HG03342 (cell line): ENCODE results near the gene KLK13.

Experiments used
- ATAC-seq: cut with Tn5 transposase; IDR thresholded peaks from one replicate; pipeline ENCODE4 v1.9.1; 2021; ENCODE audit warnings: mild to moderate bottlenecking, moderate library complexity; ENCODE audit not compliant: unreplicated experiment

The KLK13 gene

DNA sequence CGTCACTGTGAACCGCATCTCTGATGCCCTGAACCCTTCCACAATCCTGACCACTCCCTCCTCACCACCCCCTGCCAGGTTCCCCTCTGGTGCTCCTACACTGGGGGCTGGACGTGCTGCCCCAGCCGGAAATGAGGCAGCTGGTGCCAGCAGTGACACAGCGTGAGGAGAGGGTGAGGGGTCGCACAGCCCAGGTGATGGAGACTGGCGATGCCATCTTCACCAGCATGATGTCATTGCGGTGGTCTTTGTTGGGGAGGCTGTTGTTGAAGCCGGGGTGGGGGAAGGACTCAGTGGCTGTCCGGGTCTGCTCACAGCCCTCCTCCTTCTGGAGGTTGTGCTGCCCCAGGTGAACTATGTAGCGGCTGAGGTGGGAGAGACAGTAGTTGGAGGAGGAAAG lies 40.9 kb downstream of the KLK13 start:
- no peak for ATAC-seq

DNA sequence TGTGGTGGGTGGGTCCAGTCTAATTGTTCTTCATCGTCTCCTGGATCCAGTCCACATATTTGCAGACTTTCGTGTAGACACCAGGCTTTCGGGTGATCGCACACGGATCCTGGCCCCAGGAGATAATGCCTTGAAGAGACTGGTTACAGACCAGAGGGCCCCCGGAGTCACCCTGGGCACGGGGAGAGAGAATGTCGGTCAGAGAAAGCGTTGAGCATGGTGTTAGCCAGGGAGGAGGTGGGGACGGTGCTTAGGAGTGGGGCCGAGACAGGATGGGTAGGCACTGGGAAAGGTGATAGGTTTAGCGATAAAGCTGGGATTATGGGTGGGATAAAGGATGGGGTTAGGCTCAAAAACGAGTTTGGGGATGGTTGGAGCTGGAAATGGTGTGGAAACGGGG lies 42.4 kb downstream of the KLK13 start:
- no peak for ATAC-seq

DNA sequence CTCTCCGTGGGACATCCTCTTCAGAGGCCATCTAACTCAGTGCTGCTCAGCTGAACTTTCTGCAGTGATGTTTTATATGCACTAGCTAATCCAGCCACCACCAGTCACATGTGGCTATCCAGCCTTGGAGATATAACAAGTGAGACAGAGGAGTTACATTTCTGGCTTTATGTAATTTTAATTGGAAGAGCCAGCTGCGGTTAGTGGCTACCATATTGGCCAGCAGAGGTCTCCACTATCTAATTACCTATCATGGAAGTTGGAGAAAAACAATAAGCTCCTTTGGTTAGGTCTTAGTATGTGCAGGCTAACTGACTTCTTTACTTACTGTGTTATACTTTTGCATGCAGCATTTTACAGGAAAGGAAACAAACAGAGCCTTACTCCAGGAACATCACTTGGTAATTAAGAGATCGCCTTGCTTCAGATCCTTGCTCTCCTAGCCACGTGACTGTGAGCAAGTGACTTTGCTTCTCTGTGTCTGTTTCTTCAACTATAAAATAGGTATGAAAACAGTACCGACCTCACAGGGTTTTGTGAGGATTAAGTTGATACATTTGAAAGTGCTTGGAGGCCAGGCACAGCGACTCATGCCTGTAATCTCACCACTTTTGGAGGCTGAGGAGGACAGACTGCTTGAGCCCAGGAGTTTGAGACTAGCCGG lies 43.8 kb downstream of the KLK13 start:
- no peak for ATAC-seq

DNA sequence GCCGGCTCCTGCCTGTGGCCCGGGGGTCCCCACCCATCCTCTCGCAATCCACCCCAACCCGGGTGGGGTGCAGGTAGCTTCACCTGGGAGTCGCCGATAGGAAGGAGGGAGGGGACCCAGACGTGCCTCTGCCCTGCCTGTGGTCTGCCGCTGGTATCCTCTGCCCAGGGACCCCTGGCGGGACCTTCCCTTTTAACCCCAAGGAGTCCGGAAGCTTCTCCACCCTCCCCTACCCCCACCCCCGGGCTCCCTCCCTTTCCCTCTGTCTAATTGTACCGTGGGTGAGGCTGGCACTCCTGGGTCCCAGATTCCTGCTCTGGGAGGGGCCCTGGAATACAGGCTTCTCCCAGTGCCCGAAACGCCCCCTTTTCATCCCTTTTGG lies 45.4 kb downstream of the KLK13 start, which contains the start of gene KLK10:
KLK10 (minus strand) TSS at position 166 of the 382 bp plus-strand sequence. CDS start 579 bp downstream, outside the sequence.
- no peak for ATAC-seq

DNA sequence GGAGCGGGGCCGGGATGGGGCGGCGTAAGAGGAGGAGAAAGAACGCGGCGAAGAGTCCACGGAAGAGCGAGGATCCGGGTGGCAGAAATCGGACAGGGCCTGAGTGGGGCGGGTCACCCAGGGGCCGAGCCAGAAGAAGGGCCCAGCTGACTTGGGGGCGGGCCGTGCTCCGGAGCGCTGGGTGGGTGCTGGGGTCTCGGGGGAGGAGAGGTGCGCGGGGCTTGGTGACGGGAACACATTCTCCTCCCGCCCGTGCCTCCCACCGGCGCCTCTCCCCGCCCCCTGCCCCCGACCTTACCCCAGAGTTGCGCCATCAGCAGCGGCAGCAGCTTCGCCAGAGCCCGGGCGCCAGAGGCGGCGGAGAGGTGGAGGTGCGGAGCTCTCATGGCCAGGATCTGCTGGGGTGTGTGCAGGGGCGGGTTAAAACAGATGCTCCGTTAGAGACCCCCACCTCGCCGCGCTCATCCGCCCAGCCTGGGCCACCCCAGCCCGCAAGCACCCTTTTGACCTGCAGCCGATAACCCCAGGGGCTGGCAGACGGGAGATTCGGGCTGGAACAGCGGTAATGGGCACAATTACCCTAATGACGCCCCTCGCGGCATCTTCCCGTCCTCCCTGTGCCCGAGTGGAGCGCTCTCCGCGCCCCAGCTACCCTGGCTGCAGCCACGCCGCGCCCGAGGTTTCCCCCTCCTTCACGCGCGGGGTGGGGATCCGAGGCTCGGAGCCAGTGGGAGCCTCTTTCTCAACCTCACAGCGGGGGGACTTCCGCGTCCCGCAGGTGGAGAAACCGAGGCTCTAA lies 45.9 kb downstream of the KLK13 start:
- ATAC-seq, result no peak

DNA sequence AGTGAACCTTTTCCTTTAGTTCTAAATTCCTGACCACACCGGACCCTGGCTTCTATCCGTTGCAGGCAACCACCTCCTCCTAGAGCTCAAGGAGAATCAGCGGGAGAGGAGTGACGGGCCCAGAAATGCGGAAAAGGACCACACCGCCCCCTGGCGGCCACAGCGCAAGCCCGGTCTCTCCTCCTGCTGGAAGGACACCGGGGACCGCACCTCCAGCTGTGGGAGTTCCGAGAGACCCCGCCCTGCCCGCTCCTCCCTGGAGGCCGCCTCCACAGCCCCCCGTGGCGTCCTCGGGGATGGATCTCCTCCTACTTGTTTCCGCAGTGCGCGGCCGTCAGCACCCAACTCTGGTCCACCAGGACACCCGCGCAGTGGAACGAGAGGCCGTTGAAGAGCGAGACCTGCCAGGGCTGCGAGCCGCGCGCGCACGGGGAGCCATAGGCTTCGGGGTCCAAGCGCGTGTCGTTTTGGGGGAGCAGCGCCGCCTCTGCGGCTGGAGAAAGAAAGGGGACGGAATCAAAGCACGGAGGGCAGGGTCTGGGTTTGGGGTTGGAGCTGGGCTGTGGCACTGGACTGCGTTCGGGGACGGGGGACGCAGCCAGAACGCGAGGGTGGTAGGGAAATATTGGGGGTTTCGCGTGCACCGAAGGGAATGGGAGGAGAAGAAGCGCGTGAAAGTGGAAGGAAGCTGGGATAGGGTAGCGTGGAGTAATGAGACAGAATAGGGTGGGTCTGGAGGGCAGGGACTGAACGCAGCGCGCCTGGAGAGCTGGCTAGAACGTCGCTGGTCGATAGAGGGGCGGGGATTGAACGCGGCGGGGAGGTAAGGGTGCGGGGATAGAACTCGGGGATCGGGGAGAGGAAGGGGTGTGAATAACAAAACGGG lies 47.9 kb downstream of the KLK13 start:
- ATAC-seq, result no peak

DNA sequence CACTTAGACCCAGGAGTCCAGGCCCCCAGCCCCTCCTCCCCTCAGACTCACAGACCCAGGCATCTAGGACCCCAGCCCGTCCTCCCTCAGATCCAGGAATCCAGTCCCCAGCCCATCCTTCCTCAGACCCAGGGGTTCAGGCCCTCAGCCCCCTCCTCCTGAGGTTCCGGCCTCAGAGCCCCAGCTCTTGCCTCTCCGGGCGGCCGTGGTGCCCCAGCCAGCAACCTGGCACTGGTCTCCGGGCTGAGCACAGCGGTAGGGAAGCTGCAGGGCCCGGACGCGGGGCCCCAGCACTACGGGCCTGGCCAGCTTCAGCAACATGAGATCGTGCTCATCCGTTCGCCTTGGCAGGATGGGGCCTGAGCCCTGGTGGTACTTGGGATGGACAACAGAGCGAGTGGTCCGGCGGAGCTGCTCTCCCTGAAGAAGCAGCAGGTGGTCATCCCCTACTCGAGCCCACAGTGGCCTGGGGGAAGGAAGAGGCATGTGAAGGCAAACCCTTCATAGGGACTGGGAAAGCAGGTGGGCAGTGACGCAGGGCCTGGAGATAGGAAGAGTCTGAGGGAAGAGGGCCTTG lies 49.1 kb downstream of the KLK13 start:
- ATAC-seq, result no peak

DNA sequence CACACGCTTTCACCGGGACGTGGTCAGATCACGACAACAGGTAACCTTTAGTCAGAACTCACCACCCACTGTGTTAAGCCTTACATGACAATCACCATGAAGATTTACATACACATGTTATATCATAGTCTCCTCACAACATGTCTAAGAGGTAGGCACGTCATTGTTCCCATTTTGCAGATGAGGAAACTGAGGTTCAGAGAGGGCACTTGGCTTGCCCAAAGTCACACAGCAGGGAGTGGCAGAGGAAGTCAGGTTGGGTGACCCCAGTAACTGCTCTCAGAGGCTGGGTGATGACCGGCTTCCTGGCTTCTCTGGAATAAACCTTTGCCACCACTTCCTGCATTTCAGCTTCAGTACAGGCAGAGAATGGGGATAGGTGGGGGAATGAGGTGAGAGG lies 50.6 kb downstream of the KLK13 start:
- no peak for ATAC-seq

DNA sequence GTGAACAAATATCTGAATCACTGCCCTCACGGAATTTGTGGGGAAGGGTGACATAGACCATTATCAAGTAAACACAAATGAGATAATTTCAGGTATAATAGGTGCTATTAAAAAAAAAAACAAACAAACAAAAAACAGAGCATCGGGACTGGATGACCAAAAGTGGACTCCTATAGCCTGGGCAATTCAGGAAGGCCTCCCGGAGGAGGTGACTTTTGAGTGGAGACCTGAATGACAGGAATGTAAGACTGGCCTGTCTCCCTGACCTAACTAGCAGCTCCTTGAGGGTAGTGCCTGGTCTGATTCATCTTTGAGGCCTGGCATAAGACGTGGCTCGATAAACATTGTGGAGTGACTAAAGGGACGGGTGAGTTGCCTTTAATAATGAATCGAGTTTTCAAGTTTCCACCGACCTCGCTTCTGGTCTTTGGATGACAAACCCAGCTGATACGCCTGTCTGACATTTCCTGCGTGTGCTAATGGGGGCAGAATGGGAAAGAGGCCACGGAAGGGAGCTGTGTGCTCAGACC lies 52.2 kb downstream of the KLK13 start:
- ATAC-seq, result no peak

DNA sequence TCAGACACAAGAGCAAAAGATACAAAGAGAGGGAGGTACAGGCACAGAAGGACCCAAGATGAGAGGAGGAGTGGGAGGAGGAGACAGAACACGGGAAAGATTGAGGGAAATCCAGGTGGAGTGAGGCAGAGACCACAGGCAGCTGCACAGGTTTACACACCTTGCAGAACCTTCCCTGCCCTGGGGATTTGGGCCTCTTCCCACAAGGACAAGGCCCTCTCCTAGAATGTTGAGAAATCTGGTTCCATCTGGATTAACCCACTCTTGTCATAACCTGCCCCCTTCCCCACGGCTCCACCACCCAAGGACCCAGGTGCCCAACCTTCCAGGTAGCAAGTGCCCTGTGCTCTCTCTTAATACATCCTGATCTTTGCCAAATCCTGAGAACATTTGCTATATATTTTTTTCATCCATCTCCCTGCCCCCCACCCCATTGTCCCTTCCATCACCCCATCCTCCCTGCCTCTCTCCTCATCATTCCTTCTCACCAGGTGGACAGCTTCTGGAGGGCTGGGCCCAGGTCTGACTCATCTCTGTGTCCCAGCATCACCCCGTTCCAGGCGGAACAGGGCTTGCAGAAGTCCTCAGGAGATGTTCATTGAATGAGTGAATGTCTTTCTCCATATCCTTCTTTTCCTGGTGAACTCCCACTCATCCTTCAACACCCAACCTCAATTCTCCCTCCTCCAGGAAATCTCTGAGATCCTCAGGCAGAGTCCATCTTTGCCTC lies 54.7 kb downstream of the KLK13 start:
- no peak for ATAC-seq

DNA sequence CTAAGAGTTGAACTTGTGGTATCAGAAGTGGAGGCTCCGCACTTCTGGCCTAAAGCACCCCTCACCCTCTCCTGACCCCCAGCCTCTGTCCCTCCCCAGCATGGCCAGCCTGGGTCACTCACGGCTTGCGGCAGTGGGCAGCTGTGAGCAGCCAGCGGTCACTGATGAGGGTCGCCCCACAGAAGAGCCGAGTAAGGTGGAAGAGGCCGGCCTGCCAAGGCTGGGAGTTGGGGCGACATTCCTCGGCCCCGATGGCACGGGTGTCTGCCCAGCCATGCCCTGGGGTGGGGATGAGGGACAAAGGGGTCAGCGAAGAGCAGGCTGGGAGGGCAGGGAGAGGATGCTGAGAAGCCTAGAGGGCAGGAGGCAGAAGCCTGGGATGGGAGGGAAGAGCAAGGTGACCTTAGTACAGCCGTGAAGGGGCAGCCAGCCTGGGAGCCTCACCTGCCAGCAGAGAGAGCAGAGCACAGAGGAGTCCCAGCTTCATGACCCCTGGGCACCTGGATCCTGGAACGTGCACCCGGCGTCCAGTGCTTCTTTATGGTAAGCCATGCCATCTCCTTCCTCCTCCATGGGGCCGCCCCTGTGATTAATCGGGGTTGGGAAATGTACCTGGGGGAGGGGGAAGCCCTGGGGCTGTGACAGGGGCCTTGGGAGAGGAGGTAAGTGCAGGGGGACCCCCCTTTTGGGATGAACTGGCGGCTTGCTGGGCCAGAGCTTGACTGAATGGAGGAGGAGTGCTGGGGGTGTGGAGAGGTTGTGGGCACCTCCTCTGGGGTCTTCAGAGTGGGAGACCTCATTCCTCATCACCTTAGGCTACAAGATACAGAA lies 55.6 kb downstream of the KLK13 start:
- no peak for ATAC-seq

DNA sequence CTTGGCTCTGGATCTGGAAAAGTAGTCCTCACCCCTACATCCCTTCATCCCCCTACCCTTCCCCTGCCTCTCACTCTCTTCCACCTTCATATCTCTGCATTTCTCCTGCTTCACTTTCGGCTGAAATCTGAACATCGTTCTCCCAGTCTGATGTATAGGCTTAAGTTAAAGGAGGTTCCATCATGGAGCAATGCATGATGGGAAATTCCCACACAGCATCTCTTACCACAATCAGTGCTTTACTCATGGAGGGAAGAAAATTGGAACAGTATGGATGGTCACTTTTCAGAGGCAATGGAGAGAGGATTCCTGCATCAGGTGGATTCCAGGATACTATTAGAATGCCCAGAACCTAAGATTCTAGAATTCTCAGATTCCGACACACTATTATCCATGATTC lies 57.4 kb downstream of the KLK13 start:
- no peak for ATAC-seq

DNA sequence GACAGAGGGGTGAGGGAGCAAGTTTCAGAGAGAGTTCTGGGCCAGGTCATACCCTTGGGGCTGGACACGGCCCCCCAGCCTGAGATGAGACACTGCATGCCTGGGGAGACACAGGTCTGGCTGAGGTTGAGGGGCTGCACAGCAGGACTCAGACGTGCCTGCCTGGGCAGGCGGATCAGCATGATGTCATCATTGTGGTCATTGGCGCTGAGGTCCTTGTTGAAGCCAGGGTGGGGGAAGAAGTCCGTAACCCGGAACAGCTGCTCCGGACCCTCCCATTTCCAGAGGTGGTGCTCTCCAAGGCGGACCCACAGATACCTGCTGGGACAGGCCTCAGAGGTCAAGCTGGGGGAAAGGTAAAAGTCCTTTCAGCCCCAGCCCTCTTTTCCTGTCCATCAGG lies 58.5 kb downstream of the KLK13 start:
- no peak for ATAC-seq
